Measurements from ENCODE around the gene CRHR1.

The CRHR1 gene

DNA sequence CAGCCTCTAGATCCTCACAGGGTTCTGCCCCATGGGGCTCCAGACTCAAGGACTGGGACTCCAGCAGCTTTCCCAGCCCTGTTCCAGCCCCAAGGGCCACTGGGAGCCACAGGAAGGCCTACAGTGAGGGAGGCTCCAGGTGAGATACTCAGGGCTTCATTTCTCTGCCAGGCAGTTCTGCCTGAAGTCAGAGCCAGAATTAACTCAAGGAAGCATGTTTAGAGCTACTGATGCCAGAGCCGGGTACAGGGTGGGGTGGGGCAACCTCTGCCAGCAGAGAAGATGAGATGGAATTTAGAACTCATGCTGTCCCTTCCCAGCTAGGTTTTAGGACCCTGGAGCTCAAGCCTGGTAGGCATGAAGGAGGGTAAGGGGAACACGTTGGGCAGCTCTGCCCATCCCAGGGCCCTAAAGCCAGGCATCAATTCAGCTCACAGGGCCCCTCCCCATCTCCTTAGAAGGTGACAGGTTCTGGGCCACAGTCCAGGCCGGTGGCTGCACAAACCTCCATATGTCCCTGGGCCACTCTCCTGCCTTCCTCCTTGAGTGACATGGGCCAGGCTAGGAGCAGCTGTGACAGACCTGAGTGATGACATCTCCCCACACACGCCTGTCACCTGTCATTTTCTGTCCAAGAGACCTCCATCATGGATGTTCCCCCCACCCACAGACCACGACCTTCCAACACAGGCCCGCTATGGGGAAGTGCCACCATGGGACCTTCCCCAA, 36.1 kb downstream of the CRHR1 start:
- Histone ChIP-seq H3K4me3 (ENCODE audit: low read length) (no peak overlapping the region), H3K79me2 (ENCODE audit: control insufficient read depth, insufficient read depth, low read length) (no peaks in the 10 kb centered on the region), H3K4ac (ENCODE audit: low read depth, low read length) (no peak overlapping the region), H2BK15ac (replicated peaks; ENCODE audit: low read depth) (no peak overlapping the region), H4K8ac (ENCODE audit: low read depth, low read length) (no peak overlapping the region), H3K79me1 (ENCODE audit: low read length) (no peaks in the 10 kb centered on the region), H3K27me3 (ENCODE audit: insufficient read depth, low read length, poor library complexity) (no peaks in the 10 kb centered on the region), H3K27ac (ENCODE audit: low read depth, low read length) (no peak overlapping the region), H2AK5ac (ENCODE audit: low read length) (no peak overlapping the region), H3K4me1 (ENCODE audit: control insufficient read depth, low read depth, low read length) (no peaks in the 10 kb centered on the region), H3K23ac (ENCODE audit: low read length) (no peak overlapping the region), H3K56ac (ENCODE audit: low read length) (no peak overlapping the region), H3K36me3 (ENCODE audit: control insufficient read depth, insufficient read depth, low read length) (no peaks in the 10 kb centered on the region), H4K5ac (ENCODE audit: low read length) (no peak overlapping the region), H3K4me2 (ENCODE audit: low read length) (no peak overlapping the region), H3K9ac (ENCODE audit: low read length) (no peak overlapping the region), H3K18ac (ENCODE audit: low read length) (no peak overlapping the region), H2BK120ac (ENCODE audit: low read depth, low read length) (no peak overlapping the region), H2BK5ac (ENCODE audit: low read length) (no peak overlapping the region)
- no peak for DNase-seq
- no CpG with 5 or more reads among the region's 6 CpGs for WGBS (ENCODE audit: extremely low coverage, insufficient coverage, low lambda C conversion rate)

- Histone ChIP-seq H3K4me1 (ENCODE audit: control insufficient read depth, low read depth, low read length) (no peaks in the 10 kb centered on the region), H2AK5ac (ENCODE audit: low read length) (no peak overlapping the region), H4K5ac (ENCODE audit: low read length) (no peak overlapping the region), H3K9ac (ENCODE audit: low read length) (no peak overlapping the region), H3K27me3 (ENCODE audit: insufficient read depth, low read length, poor library complexity) (no peaks in the 10 kb centered on the region), H3K27ac (ENCODE audit: low read depth, low read length) (no peak overlapping the region), H2BK5ac (ENCODE audit: low read length) (no peak overlapping the region), H3K4me2 (ENCODE audit: low read length) (no peak overlapping the region), H3K18ac (ENCODE audit: low read length) (no peak overlapping the region), H3K79me2 (ENCODE audit: control insufficient read depth, insufficient read depth, low read length) (no peaks in the 10 kb centered on the region), H3K23ac (ENCODE audit: low read length) (no peak overlapping the region), H4K8ac (ENCODE audit: low read depth, low read length) (no peak overlapping the region), H3K36me3 (ENCODE audit: control insufficient read depth, insufficient read depth, low read length) (no peaks in the 10 kb centered on the region), H3K56ac (ENCODE audit: low read length) (no peak overlapping the region), H2BK120ac (ENCODE audit: low read depth, low read length) (no peak overlapping the region), H2BK15ac (replicated peaks; ENCODE audit: low read depth) (no peak overlapping the region), H3K4ac (ENCODE audit: low read depth, low read length) (no peak overlapping the region), H3K4me3 (ENCODE audit: low read length) (no peak overlapping the region), H3K79me1 (ENCODE audit: low read length) (no peaks in the 10 kb centered on the region)
- WGBS (ENCODE audit: extremely low coverage, insufficient coverage, low lambda C conversion rate) = no CpG with 5 or more reads among the region's 9 CpGs
- no peak for DNase-seq
These were observed 37.0 kb downstream of the CRHR1 start for GRCh38 chr17:45821147-45821546.

GRCh38 chr17:45823598-45823997, 39.5 kb downstream of the CRHR1 start:
- Histone ChIP-seq H2AK5ac (ENCODE audit: low read length) (no peak overlapping the region), H3K4me2 (ENCODE audit: low read length) (no peak overlapping the region), H3K9ac (ENCODE audit: low read length) (no peak overlapping the region), H4K5ac (ENCODE audit: low read length) (no peak overlapping the region), H3K36me3 (ENCODE audit: control insufficient read depth, insufficient read depth, low read length) (no peaks in the 10 kb centered on the region), H3K23ac (ENCODE audit: low read length) (no peak overlapping the region), H3K27ac (ENCODE audit: low read depth, low read length) (no peak overlapping the region), H2BK15ac (replicated peaks; ENCODE audit: low read depth) (no peak overlapping the region), H4K8ac (ENCODE audit: low read depth, low read length) (no peak overlapping the region), H3K4ac (ENCODE audit: low read depth, low read length) (no peak overlapping the region), H3K4me3 (ENCODE audit: low read length) (no peak overlapping the region), H3K79me1 (ENCODE audit: low read length) (no peaks in the 10 kb centered on the region), H3K4me1 (ENCODE audit: control insufficient read depth, low read depth, low read length) (no peaks in the 10 kb centered on the region), H2BK5ac (ENCODE audit: low read length) (no peak overlapping the region), H3K18ac (ENCODE audit: low read length) (no peak overlapping the region), H2BK120ac (ENCODE audit: low read depth, low read length) (no peak overlapping the region), H3K27me3 (ENCODE audit: insufficient read depth, low read length, poor library complexity) (no peaks in the 10 kb centered on the region), H3K79me2 (ENCODE audit: control insufficient read depth, insufficient read depth, low read length) (no peaks in the 10 kb centered on the region), H3K56ac (ENCODE audit: low read length) (no peak overlapping the region)
- no CpG with 5 or more reads among the region's 10 CpGs for WGBS (ENCODE audit: extremely low coverage, insufficient coverage, low lambda C conversion rate)
- no peak for DNase-seq

- no peak overlapping the region for H2BK15ac ChIP-seq (replicated peaks; ENCODE audit: low read depth)
- no peaks in the 10 kb centered on the region for H3K27me3 ChIP-seq (ENCODE audit: insufficient read depth, low read length, poor library complexity)
- H3K36me3 ChIP-seq (ENCODE audit: control insufficient read depth, insufficient read depth, low read length) = no peaks in the 10 kb centered on the region
- no peak overlapping the region for H4K5ac ChIP-seq (ENCODE audit: low read length)
- no peaks in the 10 kb centered on the region for H3K4me1 ChIP-seq (ENCODE audit: control insufficient read depth, low read depth, low read length)
- no peak overlapping the region for H3K4ac ChIP-seq (ENCODE audit: low read depth, low read length)
- no peaks in the 10 kb centered on the region for H3K79me2 ChIP-seq (ENCODE audit: control insufficient read depth, insufficient read depth, low read length)
- H3K27ac ChIP-seq (ENCODE audit: low read depth, low read length) = no peak overlapping the region
- H3K23ac ChIP-seq (ENCODE audit: low read length) = no peak overlapping the region
- peak; percentile 43 for DNase-seq
- H4K8ac ChIP-seq (ENCODE audit: low read depth, low read length) = no peak overlapping the region
- H3K18ac ChIP-seq (ENCODE audit: low read length) = no peak overlapping the region
- H2BK5ac ChIP-seq (ENCODE audit: low read length) = no peak overlapping the region
- H2AK5ac ChIP-seq (ENCODE audit: low read length) = no peak overlapping the region
- H3K4me3 ChIP-seq (ENCODE audit: low read length) = no peak overlapping the region
- H2BK120ac ChIP-seq (ENCODE audit: low read depth, low read length) = no peak overlapping the region
- H3K9ac ChIP-seq (ENCODE audit: low read length) = no peak overlapping the region
- no peaks in the 10 kb centered on the region for H3K79me1 ChIP-seq (ENCODE audit: low read length)
- WGBS (ENCODE audit: extremely low coverage, insufficient coverage, low lambda C conversion rate) = no CpG with 5 or more reads among the region's 7 CpGs
- H3K4me2 ChIP-seq (ENCODE audit: low read length) = no peak overlapping the region
- no peak overlapping the region for H3K56ac ChIP-seq (ENCODE audit: low read length)
These were observed 40.4 kb downstream of the CRHR1 start for GRCh38 chr17:45824475-45824874.

DNA sequence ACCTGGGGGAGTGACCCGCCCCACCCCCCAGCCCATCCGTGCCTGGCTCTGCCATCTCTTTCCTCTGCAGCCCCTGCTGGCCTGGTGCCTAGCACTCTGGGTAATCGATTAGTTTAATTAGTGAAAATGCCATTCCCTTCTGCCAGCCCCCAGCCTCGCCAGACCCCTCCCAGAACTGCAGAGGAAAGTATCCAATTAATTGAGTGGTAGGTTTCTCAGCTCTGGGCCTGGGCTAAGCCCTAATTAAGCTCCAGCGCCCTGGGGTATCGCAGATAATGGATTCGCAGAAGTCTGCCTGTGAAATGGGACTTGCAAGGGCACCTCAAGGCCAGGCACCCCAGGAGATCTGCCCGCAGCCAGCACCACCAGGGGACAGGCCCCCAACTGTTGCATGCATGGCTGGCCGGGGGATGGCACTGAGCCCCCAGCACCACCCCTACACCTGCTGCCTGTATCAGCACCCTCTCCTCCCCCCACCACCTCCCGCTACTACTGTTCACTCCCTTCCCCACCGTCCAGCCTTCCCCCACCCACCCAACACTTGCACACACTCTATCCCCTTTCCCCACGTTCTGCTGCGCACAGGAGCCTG, 40.9 kb downstream of the CRHR1 start:
- no peak overlapping the region for H2AK5ac ChIP-seq (ENCODE audit: low read length)
- H3K56ac ChIP-seq (ENCODE audit: low read length) = no peak overlapping the region
- no peak overlapping the region for H2BK15ac ChIP-seq (replicated peaks; ENCODE audit: low read depth)
- no peak overlapping the region for H4K5ac ChIP-seq (ENCODE audit: low read length)
- H3K4me3 ChIP-seq (ENCODE audit: low read length) = no peak overlapping the region
- H3K9ac ChIP-seq (ENCODE audit: low read length) = no peak overlapping the region
- no peaks in the 10 kb centered on the region for H3K36me3 ChIP-seq (ENCODE audit: control insufficient read depth, insufficient read depth, low read length)
- H3K4ac ChIP-seq (ENCODE audit: low read depth, low read length) = no peak overlapping the region
- H3K27ac ChIP-seq (ENCODE audit: low read depth, low read length) = no peak overlapping the region
- no peak overlapping the region for H3K18ac ChIP-seq (ENCODE audit: low read length)
- no peak for DNase-seq
- H3K27me3 ChIP-seq (ENCODE audit: insufficient read depth, low read length, poor library complexity) = no peaks in the 10 kb centered on the region
- no peaks in the 10 kb centered on the region for H3K4me1 ChIP-seq (ENCODE audit: control insufficient read depth, low read depth, low read length)
- no peak overlapping the region for H3K23ac ChIP-seq (ENCODE audit: low read length)
- H2BK5ac ChIP-seq (ENCODE audit: low read length) = no peak overlapping the region
- no peak overlapping the region for H2BK120ac ChIP-seq (ENCODE audit: low read depth, low read length)
- H3K79me1 ChIP-seq (ENCODE audit: low read length) = no peaks in the 10 kb centered on the region
- WGBS (ENCODE audit: extremely low coverage, insufficient coverage, low lambda C conversion rate) = no CpG with 5 or more reads among the region's 13 CpGs
- no peak overlapping the region for H4K8ac ChIP-seq (ENCODE audit: low read depth, low read length)
- H3K4me2 ChIP-seq (ENCODE audit: low read length) = no peak overlapping the region
- H3K79me2 ChIP-seq (ENCODE audit: control insufficient read depth, insufficient read depth, low read length) = no peaks in the 10 kb centered on the region

- Histone ChIP-seq H3K27ac (ENCODE audit: low read depth, low read length) (no peak overlapping the region), H3K36me3 (ENCODE audit: control insufficient read depth, insufficient read depth, low read length) (no peaks in the 10 kb centered on the region), H3K18ac (ENCODE audit: low read length) (no peak overlapping the region), H3K79me1 (ENCODE audit: low read length) (no peaks in the 10 kb centered on the region), H3K4ac (ENCODE audit: low read depth, low read length) (no peak overlapping the region), H3K79me2 (ENCODE audit: control insufficient read depth, insufficient read depth, low read length) (no peaks in the 10 kb centered on the region), H3K9ac (ENCODE audit: low read length) (no peak overlapping the region), H3K23ac (ENCODE audit: low read length) (no peak overlapping the region), H3K4me2 (ENCODE audit: low read length) (no peak overlapping the region), H3K4me3 (ENCODE audit: low read length) (no peak overlapping the region), H3K27me3 (ENCODE audit: insufficient read depth, low read length, poor library complexity) (no peaks in the 10 kb centered on the region), H2BK5ac (ENCODE audit: low read length) (no peak overlapping the region), H3K56ac (ENCODE audit: low read length) (no peak overlapping the region), H2AK5ac (ENCODE audit: low read length) (no peak overlapping the region), H4K8ac (ENCODE audit: low read depth, low read length) (no peak overlapping the region), H4K5ac (ENCODE audit: low read length) (no peak overlapping the region), H3K4me1 (ENCODE audit: control insufficient read depth, low read depth, low read length) (no peaks in the 10 kb centered on the region), H2BK15ac (replicated peaks; ENCODE audit: low read depth) (no peak overlapping the region), H2BK120ac (ENCODE audit: low read depth, low read length) (no peak overlapping the region)
- WGBS (ENCODE audit: extremely low coverage, insufficient coverage, low lambda C conversion rate) = no CpG with 5 or more reads among the region's 14 CpGs
- DNase-seq = no peak
These were observed 41.7 kb downstream of the CRHR1 start for GRCh38 chr17:45825792-45826191.
